HG03066 (cell line): Measurements from ENCODE around the gene SBNO1.
"Not testable (repeated sequence)": the region's sequence is repeated elsewhere in the genome, so short reads cannot be mapped to it uniquely, and the experiment has no call there.

Experiments used
- ATAC-seq: cut with Tn5 transposase; IDR thresholded peaks from one replicate; pipeline ENCODE4 v1.9.1; 2021; ENCODE audit warnings: low read depth; ENCODE audit not compliant: unreplicated experiment

Gene SBNO1

DNA sequence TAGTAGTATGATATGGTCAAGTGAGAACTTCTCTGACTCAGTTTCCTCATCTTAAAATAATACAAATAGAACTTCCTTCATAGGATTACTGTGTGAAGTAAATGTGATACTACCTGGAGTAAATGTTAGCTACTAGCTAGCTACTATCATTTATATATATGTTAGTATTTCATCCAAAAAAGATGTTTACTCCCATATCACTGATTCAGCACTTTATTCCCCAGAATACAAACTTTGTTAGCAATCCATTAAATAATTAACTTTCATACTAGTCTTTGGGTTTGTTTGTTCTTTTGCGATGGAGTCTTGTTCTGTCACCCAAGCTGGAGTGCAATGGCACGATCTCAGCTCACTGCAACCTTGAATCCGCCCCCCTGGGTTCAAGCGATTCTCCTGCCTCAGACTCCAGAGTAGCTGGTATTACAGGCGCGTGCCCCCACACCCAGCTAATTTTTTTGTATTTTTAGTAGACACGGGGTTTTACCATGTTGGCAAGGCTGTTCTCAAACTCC is 8.4 kb downstream of the SBNO1 start:
- ATAC-seq: no peak

DNA sequence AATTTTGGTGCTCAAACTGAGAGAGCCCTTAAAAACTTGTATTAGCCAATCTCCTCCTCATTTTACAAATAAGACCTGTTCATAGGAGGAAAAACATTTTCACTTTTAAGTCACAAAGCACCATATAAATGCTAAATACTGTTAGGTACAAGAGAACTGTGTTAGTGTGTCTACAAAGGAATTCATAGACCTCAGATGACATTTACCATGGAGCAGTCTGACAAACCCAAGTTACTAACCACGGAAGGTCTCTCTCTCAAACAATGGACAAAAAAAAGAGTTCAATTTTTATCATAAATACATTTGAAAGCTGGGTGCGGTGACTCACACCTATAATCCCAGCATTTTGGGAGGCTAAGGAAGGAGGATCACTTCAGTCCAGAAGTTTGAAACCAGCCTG is 10.0 kb downstream of the SBNO1 start:
- ATAC-seq: no peak

DNA sequence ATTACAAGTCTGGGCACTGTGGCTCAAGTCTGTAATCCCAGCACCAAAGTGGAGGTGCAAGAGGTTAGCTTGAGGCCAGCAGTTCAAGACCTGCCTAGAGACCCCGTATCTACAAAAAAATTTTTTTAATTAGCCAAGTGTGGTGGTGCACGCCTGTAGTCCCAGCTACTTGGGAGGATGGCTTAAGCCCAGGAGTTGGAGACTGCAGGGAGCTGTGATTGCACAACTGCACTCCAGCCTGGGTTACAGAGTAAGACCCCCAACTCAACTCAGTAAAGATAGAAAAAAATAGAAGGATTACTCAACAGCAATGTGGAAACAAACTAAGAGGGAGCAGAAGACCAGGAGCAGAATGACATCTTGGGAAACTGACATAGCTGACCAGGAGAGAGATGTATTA is 13.3 kb downstream of the SBNO1 start:
- ATAC-seq: no peak

DNA sequence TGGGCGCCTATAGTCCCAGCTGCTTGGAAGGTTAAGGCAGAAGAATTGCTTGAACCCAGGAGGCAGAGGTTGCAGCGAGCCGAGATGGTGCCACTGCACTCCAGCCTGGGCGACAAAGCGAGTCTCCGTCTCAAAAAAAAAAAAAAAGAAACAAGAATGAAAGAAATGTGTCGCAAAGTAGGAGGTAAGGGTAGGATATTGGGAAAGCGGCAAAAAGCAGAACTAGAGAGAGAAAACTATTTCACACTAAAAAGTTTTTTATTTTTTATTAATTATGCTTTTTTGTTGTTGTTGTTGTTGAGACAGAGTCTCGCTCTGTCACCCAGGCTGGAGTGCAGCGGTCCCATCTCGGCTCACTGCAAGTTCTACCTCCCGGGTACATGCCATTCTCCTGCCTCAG is 17.7 kb downstream of the SBNO1 start:
- no peak for ATAC-seq

DNA sequence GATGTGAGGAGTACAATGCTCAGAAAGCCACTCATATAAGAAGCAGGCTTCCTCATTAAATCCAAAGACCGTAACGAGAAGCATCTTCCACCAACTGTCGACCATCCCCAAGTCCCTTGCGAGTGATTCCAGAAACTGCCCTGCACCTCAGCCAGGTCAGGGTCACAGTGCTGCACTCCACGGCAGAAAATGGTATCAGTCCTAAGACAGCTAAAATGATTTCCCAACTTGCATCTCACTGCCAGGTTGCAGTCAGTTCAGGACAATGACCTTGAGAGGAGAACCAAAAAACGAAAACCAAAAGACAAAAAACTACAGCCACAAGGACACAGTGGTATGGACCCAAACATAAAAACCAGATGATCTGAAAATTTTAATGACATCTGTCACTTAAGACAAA is 20.6 kb downstream of the SBNO1 start:
- ATAC-seq: no peak

DNA sequence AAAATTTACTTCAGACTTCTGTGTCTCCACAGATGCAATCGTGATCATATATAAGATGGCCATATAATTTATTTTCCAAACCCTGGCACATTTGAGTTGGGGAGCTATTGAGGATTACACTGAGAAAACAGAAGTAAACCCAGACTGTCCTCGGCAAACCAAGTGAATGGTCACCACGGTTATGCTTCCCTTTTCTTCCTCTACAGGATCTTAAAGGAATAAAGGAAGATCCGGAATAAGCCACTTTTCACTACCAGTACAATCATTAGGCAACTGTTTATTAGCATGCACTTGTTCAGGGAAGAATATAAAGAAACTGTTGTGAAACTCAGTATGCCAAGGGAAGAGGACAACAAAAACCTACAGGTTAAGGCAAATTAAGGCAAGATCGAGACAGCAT is 27.6 kb downstream of the SBNO1 start:
- ATAC-seq: no peak

DNA sequence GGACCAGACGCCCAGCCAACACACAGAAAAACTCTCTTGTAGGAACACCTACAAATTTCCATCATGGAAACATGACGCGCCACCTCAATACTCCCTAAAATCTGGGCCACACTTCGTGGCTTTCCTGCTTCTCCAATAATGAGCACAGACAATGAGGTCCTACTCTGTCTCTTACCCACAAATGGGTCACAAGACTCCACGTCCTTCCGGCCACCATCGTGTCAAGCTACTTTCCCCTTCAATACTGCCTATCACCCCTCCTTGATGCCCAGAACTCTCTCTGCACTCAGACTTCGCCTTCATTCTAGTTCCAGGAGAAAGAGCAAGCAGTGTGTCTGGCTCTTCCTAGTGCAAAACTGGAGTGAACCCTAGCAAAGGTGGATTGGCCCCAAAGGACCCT is 28.1 kb downstream of the SBNO1 start:
- no peak for ATAC-seq

DNA sequence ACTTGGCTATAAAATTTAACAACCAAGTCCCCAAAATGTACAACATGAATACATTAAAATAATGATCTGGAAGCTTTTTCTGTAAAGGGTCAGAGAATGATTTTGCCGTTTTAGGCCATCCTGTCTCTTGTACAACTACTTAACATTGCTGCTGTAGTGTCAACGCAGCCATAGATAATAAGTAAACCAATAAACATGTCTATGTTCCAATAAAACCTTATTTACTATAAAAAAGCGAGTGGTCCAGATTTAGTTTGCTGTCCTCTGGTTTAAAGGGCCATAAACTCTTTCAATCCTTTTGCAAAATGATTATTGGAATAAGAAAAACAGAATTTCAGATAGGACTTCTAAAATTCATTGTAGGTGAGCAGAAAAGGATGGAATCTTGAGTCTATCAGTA is 29.2 kb downstream of the SBNO1 start:
- ATAC-seq: no peak

DNA sequence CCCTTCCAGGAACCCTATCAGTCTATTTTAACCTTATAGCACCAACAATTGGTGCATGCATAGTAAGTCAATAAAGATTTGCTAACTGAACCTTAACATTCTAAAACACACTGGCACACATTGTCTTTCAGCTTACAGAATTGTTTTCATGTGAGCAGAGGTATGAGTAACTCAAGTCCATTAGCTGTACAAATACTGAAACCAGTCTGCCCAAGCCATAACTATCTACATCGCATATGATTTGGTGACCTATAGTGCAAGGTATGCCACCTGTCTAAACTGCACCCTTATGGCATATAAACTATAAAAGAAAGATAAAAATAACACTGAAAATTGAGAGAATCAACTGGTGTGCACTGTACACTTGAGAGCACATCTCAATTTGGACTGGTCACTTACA is 34.8 kb downstream of the SBNO1 start:
- ATAC-seq: no peak

DNA sequence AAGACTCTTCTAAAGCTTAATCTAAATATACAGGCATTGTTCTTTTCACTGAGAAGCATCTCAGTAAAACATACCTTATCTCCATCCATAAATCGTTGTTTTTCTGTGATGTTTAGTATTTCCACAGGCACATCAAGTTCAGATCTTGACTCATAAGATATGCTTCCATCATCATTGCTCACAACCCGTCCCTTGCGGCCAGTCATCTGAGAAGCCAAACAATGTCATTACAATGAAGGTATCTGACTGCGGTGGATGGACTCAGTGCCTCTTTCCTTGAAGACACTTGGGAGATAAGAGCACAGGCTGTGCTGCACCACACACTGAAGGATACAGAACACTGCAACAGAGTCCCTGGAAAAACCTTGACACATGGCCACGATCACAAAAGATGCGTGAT is 44.8 kb downstream of the SBNO1 start:
- ATAC-seq: no peak

DNA sequence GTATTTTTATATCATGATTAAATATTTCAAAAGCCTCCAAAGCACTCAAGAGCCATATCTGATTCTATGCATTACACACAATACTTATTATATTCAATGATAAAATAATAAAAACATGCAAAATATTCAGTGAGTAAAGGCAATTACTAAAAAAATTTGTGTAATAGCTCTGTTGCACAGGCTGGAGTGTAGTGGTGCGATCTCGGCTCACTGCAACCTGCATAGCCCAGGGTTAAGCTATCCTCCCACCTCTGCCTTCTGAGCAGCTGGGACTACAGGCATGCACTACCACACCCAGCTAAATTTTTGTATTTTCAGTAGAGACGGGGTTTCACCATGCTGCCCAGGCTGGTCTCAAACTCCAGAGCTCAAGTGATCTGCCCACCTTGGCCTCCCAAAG is 45.4 kb downstream of the SBNO1 start:
- no peak for ATAC-seq

DNA sequence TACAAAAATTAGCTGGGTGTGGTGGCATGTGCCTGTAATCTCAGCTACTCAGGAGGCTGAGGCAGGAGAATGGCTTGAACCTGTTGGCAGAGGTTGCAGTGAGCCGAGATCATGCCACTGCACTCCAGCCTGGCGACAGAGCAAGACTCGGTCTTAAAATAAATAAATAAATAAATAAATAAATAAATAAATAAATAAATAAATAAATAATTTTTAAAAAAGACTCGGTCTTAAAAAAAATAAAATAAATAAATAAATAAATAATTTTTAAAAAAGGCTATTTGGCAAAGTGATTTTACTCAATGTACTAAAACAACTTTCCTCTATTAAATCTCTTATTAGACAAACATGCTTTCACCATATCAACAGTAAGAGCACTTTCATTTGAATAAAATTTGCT is 51.6 kb downstream of the SBNO1 start:
- ATAC-seq: not testable (repeated sequence)

DNA sequence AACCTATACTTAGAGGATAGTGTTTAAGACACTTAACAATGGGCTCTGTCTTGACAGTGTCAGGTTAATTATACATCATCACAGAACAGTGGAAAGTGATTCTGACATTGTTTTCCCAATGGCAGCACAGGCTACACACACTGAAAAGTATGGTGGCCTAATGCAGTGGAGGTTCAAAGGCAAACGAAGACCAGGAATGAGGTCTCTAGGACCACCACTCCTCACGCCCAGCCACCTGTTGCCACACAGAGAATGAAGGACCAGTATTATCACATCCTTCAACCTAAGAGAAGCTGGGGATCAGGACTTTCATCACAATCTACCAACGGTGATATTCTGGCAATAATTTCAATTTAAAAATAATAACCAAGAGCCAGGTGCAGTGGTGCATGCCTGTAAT is 58.4 kb downstream of the SBNO1 start:
- no peak for ATAC-seq

DNA sequence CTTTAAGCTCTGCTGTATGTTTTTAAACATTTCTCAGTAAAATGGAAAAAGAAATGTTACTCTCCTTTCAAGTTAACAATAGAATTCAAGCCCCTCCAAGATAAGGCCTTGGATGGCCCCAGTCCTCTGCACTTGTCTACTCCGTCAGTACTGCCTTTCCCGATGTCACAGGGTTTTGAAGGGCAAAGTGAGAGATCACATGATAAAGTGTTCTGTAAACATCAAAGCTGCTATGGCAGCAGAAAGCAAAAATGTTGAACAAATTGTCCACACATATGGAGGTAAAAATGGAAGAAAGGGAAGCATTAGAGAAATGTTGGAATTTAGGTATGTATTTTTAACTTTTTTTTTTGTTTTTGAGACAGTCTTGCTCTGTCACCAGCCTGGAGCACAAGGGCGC is 59.5 kb downstream of the SBNO1 start:
- no peak for ATAC-seq

DNA sequence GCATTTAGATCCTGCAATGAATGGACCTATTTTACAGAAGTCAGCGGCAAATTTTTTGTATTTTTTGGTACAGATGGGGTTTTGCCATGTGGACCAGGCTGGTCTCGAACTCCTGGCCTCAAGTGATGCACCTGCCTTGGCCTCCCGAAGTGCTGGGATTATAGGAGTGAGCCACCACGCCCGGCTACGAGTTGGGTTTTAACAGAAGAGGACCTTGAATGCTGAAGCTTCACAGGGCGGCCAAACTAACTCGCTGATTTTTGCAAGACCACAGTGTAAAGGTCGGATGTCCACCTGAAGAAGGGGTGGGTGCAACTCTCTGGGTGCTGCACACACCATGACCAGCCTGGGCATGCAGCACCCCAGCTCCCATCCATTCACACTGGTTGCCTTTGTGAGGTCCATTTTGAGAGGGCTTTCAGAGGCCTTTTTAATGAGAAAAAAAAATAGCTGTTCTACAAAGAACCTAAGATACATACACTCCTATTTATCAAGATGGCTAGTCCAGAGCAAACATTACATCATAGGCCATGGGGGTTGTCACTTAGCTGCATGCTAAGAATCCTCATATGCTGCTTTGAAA is 71.4 kb downstream of the SBNO1 start:
- ATAC-seq: no peak

DNA sequence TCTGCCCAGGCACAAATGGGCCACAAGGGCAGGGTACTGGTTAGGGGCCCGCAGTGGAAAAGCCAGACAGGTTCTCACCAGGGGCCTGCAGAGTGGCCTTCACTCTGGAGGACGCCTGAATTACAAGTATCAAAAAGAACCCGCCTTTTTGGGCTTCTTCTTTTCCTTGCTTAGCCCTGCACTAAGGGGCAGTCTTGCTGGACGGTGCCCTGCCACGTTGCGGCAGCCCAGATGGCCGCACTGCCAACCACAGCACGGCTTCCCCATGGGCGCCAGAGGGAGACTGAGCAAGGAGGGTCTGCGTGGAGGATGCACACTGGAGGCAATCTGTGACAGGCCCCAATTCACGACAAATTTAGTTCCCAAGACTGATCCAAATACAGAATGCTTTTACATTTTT is 74.7 kb downstream of the SBNO1 start:
- no peak for ATAC-seq

DNA sequence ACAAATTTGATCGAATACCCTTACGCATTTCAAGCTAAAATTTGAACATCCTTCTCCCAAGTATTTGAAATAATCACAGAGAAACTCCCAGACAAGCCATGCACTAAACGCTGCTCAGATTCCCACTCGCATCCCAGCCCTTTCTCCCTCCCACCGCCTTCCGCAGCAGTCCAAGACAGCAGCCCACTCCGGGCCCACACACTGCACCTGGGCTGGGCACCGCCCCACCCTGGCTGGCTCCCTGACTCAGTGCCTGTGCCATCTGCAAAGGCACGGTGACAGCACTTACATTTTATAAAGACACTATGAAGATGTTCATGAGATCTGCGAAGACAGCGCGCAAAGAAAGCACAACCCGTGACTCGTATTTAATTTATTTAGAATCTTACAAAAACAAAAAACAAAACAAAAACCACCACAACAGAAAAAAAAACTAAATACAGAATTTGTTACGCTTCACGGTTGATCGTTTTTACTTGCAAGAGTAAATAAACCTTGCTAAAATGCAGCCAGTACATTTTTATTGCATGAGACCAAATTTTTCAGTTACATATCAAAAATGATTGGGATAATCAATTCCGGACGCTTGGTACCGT is 75.8 kb downstream of the SBNO1 start:
- no peak for ATAC-seq

DNA sequence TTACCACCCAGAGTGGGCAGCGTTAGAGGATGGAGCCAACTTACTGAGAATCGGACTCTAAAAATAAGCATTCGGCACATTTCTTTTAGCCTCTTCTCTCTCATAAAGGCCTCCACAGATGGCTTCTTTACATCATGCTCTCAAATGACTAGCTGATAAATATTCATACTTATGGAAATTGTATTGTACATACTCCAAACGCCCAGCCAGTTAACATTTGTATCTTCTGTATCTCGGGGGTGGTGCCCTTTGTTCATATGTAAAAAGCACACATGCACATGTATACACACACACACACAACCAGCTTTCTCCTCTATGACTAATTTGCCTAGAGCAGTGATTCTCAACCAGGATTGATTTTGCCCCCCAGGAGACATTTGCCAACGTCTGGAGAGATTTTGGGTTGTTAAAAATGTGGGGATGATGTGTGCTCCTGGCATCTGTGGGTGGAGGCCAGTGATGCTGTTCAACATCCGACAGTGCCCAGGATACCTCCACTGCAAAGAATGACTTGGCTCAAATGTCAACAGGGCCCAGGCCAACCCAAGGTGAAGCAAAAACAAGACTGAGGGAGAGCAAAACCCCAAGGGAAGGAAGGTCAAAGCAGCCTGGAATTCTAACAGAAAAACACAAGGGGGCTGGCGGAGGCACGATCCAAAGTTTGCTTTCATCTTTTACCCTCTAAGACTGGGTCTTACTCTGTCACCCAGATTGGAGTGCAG is 77.8 kb downstream of the SBNO1 start:
- ATAC-seq: no peak

DNA sequence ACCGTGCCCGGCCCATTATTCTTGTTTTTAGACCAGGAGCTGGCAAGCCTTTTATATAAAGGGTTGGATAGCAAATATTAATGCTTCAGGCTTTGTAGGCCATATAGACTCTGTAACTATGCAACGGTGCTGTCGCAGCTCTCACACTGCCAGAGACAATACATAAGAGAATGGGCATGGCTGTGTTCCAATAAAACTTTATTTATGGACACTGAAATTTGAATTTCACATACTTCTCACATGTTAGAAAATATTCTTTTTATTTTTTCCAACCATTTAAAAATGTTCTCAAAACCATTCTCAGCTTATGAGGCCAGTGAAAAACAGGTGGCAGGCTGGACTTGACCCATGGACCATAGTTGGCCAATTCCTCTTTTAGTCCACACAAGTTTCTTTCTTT is 80.0 kb downstream of the SBNO1 start:
- no peak for ATAC-seq

DNA sequence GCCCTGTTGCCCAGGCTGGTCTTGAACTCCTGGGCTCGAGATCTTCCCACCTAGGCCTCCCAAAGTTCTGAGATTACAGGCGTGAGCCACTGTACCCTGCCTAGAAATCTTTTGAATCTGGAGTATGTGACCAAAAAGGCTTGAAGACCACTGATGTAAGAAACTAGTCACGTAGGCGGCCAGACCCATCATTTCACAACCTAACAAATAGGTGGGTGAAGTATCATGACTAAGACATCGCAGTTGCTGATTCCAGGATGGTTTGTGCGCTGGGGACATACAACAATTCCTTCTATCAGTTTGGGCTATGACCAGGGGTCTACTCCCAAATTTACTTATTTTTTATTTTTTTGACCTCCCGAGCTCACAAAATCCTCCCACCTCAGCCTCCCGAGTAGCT is 81.2 kb downstream of the SBNO1 start:
- ATAC-seq: no peak

DNA sequence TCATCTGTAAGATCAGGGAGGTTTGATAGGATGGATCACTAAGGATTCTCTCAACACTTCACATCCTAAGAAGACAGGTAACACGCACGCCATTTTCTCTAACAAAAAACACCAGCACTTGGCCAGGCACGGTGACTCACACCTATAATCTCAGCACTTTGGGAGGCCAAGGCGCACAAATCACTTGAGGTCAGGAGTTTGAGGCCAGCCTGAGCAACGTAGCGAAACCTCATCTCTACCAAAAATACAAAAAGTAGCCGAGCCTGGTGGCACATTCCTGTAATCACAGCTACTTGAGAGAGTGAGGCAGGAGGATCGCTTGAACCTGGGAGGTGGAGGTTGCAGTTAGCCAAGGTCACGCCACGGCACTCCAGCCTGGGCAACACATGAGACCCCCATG is 82.5 kb downstream of the SBNO1 start:
- no peak for ATAC-seq

DNA sequence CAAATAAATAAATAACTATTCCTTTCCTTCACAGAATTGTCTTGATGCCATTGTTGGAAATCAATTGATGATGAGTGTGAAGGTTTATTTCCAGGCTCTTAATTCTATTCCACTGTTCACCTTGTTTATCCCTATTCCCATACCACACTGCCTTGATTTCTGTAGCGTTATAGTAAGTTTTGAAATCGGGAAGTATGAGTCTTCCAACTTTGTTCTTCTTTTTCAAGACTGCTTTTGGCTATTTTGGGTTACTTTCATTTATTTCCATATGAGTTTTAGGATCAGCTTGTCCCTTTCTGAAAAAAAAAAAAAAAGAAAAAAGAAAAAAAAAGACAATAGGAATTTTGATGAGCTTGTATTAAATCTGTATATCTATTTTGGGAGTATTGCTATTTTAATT is 83.7 kb downstream of the SBNO1 start:
- ATAC-seq: no peak
